ENCODE data around the gene WWOX. TPM values are rescaled to one million over a fixed set of nuclear protein-coding genes. Genes with fewer than 3 reads are reported as not detected.

The WWOX gene
- total and polyA plus RNA-seq, 2 of the 8 experiments (the other 6 are each of a cell fraction or from before 2014, with no cell fraction given): 5.4 to 16.7 TPM

- no peak for TF ChIP-seq EZH2 (IDR thresholded peaks at IDR 0.05; ENCODE audit: low read depth, low read length, severe bottlenecking)
- no peak for TF ChIP-seq CBX8 (IDR thresholded peaks at IDR 0.05; ENCODE audit: borderline replicate concordance, low read depth, low read length)
- no peak for TF ChIP-seq SP1 (IDR thresholded peaks at IDR 0.05; ENCODE audit: low read depth, low read length)
- no peak for TF ChIP-seq SUZ12 (IDR thresholded peaks at IDR 0.05; ENCODE audit: low read length)
- no peak for TF ChIP-seq ASH2L (IDR thresholded peaks at IDR 0.05; ENCODE audit: low read length)
- TF ChIP-seq ZNF274 (IDR thresholded peaks at IDR 0.05; ENCODE audit: borderline replicate concordance, extremely low read depth, low read length): no peak
These were observed 212.4 kb downstream of the WWOX start (continued) for GRCh38 chr16:78311831-78312230.

Measured in H1 (cell line).